Suprapubic skin (tissue), 4 donors: ENCODE results near the gene IL17RC.

Experiments
- EP300 ChIP-seq: sonication (generic); formaldehyde crosslinking; IDR thresholded peaks from one replicate; pipeline ENCODE4 v1.6.1; 2017; ENCODE audit warnings: antibody characterized with exemption
- POLR2A ChIP-seq, 2 donors: fragments of 450-650 bp; IDR thresholded peaks; one replicate each; pipeline ENCODE4 v1.6.1; 2017; ENCODE audit warnings: antibody characterized with exemption in 2 of 2, mild to moderate bottlenecking in 2 of 2, moderate library complexity in 2 of 2
- POLR2AphosphoS5 ChIP-seq, 3 donors: sonication (generic); formaldehyde crosslinking; IDR thresholded peaks; one replicate each; pipeline ENCODE4 v1.6.1; 2017; ENCODE audit warnings: antibody characterized with exemption in 3 of 3
- TF ChIP-seq, protein P1 (sequence below), 2 donors: fragments of 200-600 bp in 1 of 2; fragments of 450-650 bp in 1 of 2; sonication (generic) in 1 of 2; IDR thresholded peaks; one replicate each; pipeline ENCODE4 v1.5.1; 2016 to 2019; ENCODE audit warnings: antibody characterized with exemption in 2 of 2, mild to moderate bottlenecking in 1 of 2, moderate library complexity in 1 of 2

DNA sequence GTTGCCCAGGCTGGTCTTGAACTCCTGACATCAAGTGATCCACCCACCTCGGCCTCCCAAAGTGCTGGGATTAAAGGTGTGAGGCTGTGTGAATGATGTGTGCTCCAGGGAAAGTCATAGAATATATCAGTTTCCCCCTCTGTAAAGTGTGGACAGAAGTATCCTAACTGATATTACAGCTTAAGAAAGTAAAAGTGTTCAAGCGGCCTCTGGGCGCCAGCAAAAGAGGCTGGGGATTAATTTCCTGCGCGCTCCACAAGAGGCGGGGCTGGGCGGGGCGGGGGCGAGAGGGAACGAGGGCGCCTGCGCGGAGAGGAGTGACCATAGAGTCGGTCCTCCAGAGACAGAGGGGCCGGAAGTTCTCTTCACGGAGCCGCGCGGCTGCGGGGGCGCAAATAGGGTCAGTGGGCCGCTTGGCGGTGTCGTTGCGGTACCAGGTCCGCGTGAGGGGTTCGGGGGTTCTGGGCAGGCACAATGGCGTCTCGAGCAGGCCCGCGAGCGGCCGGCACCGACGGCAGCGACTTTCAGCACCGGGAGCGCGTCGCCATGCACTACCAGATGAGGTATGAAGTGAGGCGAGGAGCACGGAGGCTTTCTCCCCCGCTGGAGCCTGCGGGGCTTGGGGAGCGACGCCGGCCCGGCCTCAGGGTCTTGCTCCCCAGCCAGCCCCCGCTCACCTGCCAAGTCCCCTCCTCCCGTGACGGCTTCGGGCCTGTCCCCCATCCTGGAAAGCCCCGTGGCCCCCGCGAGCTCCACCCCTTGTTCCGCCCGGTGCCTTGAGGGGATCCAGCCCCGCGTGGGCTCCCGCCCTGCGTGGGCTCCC is 26.4 kb upstream of the IL17RC start, which contains the start of gene JAGN1:
- TF ChIP-seq POLR2AphosphoS5 (IDR thresholded peaks at IDR 0.05) (peak; percentile 56 to 76 (median 64)), POLR2A (IDR thresholded peaks at IDR 0.05) (peak in 1 of 2 donors; percentile 88), EP300 (no peak)
- TF ChIP-seq, protein P1, sequence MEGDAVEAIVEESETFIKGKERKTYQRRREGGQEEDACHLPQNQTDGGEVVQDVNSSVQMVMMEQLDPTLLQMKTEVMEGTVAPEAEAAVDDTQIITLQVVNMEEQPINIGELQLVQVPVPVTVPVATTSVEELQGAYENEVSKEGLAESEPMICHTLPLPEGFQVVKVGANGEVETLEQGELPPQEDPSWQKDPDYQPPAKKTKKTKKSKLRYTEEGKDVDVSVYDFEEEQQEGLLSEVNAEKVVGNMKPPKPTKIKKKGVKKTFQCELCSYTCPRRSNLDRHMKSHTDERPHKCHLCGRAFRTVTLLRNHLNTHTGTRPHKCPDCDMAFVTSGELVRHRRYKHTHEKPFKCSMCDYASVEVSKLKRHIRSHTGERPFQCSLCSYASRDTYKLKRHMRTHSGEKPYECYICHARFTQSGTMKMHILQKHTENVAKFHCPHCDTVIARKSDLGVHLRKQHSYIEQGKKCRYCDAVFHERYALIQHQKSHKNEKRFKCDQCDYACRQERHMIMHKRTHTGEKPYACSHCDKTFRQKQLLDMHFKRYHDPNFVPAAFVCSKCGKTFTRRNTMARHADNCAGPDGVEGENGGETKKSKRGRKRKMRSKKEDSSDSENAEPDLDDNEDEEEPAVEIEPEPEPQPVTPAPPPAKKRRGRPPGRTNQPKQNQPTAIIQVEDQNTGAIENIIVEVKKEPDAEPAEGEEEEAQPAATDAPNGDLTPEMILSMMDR (IDR thresholded peaks at IDR 0.05): no peak
